Fibroblast of gingiva (primary cell): Measurements from ENCODE around the gene RPS23.

Experiments used
- DNase-seq: peaks from one replicate; pipeline ENCODE4 v3.0.0-alpha.2; 2011; ENCODE audit warnings: low read depth

RPS23 gene

DNA sequence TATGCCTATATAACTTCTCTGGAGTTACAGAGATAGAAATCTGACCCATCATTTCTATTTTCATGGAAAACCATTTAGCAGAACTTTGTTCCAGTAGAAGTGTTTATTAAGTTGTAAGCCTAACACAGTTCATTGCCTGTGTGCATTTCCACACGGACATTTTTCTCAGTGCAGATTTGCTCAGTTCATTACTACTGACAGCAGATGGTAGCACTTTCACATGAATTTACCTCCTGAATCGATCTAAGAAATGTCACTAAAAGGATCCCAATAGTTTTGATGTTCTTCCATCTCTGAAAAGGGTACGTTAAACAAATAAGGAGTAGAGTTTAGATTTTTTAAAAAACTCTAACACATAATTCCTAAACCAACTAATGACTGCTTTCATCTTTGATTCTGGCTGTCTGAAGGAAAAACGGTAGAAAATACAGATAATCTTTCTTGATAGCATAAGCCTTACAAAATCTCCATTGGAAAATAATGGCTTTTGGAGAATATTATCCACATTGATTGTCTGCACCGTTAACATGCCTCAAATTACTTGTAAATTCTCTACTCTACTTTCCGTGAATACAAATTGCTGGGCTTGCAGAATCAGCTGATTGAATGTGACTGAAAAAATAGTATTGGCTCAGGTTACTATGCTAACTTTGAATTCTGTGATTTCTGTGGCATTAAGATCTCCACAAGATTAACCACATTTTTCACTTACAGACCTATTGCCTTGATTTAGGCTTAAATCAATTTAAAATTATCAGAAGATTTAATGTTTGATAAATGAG, 33.1 kb downstream of the RPS23 start:
- peak; percentile 8 for DNase-seq

DNA sequence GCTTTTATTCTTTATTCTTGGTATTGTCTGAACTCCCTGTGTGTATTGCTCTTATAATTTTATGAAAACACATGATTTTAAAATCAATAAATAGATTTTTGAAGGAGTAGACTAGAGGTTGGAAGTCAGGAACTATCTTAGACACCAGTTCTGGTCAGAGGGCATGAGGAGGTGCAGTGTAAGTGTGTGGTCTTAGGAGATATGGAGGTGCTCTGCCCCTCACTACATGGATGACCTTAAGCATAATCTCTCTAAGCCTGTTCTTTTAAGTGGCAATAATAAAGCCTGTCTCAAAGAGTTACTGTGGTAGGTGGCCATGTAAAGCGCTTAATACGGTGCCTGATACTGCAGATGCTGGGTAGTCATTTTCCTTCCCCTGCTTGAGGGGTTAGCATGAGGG, 34.0 kb downstream of the RPS23 start:
- DNase-seq = no peak

DNA sequence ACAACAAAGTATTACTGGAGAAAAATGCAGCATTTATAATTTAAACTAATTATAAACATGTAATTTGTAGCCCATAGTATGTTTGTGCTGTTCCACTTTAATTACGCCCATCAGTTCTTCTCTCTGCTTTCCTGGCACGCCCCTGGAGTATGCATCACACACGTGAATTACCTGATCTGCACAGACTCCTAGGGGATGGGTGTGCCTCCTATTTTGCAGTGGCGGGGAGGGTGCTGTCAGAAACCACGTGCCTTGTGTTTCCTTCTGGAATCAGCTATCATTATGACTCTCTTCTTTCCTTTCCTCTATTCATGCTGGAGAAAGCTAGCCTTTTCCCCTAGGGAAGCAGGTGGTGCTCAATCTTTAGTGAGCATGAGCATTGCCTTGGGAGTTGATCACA, 43.3 kb downstream of the RPS23 start:
- no peak for DNase-seq

DNA sequence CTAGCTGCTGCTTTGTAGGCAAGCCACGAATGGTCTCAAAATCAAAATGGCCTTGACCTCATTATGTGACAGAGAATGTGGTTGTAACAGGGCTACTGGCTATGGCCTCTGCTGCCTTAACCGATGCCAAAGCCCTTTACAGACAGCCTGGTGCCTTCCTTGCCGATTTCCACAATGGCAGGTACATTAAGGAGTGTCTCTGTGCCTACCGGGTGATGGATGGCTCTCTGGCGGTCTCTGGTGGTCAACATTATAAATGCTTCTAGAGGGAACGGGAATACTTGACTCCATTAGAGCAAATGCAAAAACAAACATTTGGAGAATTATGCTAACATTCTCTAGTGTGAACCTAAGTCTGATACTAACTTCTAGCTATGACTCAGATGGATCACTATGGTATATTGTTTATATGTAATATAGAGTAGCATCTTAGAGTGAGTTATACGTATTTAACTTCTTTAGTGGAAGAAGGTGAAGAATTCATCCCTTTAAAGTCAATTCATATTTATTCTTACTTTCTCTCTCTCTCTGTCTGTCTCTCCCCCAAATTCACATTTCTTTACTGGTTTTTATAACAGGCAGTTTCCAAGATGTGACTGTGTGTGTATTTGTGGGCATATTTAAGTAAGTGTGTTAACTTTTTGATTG, 52.5 kb downstream of the RPS23 start:
- DNase-seq = peak; percentile 30
